ENCODE results near the gene ARHGAP42. TPM values are rescaled to one million over a fixed set of nuclear protein-coding genes. Genes with fewer than 3 reads are reported as not detected.
A peak's percentile ranks its signal among the peaks of the same experiment; 100 is the strongest.

The ARHGAP42 gene
- total RNA-seq, 1 experiment from 2014 or later: 8.0 TPM

DNA sequence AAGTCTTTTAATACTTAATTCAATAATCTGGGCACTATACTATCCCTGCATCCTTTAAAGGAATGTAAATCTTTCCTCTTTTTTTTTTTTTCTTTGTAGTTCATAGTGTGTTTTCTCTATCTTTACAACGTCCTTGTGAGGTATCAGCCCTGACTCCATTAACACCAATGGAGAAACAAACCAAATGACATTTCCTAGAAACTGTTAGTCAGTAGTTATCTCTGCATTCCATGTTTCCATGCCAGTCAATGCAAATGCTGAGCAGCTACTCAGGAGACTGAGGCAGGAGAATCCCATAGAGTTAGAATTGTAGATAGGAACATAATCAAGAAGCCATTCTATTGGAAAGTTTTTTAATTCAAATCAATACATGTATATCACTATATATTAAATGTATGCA lies 182.2 kb downstream of the ARHGAP42 start:
- DNase-seq (ENCODE audit: low spot score): no peak
- Histone ChIP-seq H3K27ac (ENCODE audit: low read depth, low read length, poor library complexity, severe bottlenecking) (no peak overlapping the region), H3K4me1 (ENCODE audit: insufficient read depth, low read length, poor library complexity, severe bottlenecking) (peaks cover 7% of the 10 kb centered on the region), H3K9me3 (ENCODE audit: low read depth, low read length, poor library complexity, severe bottlenecking) (no peaks in the 10 kb centered on the region), H3K36me3 (ENCODE audit: insufficient read depth, low read length, poor library complexity, severe bottlenecking) (no peaks in the 10 kb centered on the region), H3K4me3 (ENCODE audit: low read depth, low read length, poor library complexity, severe bottlenecking) (no peak overlapping the region), H3K27me3 (replicated peaks; ENCODE audit: insufficient read depth, low read depth, low read length, poor library complexity) (no peaks in the 10 kb centered on the region)
- ChIA-PET POLR2A (ENCODE audit: low non-redundant PET) (no interaction called here), CTCF (no interaction called here)
- no TSS peak for BruUV-seq (replicated peaks)
- intact Hi-C loops (cut with micrococcal nuclease; ENCODE audit: unreplicated experiment): no loop called here
- TF ChIP-seq EZH2 (IDR thresholded peaks at IDR 0.05; ENCODE audit: borderline replicate concordance, low read depth, low read length, poor library complexity, severe bottlenecking) (no peak), CTCF (conservative IDR thresholded peaks at IDR 0.05; ENCODE audit: low read depth, low read length) (no peak)

- no peak for DNase-seq (ENCODE audit: low spot score)
- H3K4me3 ChIP-seq (ENCODE audit: low read depth, low read length, poor library complexity, severe bottlenecking): no peak overlapping the region
- CTCF ChIA-PET: no interaction called here
- BruUV-seq (replicated peaks): no TSS peak
- TF ChIP-seq CTCF (conservative IDR thresholded peaks at IDR 0.05; ENCODE audit: low read depth, low read length) (no peak), EZH2 (IDR thresholded peaks at IDR 0.05; ENCODE audit: borderline replicate concordance, low read depth, low read length, poor library complexity, severe bottlenecking) (no peak)
- no peak overlapping the region for H3K27ac ChIP-seq (ENCODE audit: low read depth, low read length, poor library complexity, severe bottlenecking)
- intact Hi-C loops (cut with micrococcal nuclease; ENCODE audit: unreplicated experiment): no loop called here
- H3K9me3 ChIP-seq (ENCODE audit: low read depth, low read length, poor library complexity, severe bottlenecking): no peaks in the 10 kb centered on the region
- H3K27me3 ChIP-seq (replicated peaks; ENCODE audit: insufficient read depth, low read depth, low read length, poor library complexity): no peaks in the 10 kb centered on the region
- POLR2A ChIA-PET (ENCODE audit: low non-redundant PET): no interaction called here
- H3K4me1 ChIP-seq (ENCODE audit: insufficient read depth, low read length, poor library complexity, severe bottlenecking): peaks cover 7% of the 10 kb centered on the region
- H3K36me3 ChIP-seq (ENCODE audit: insufficient read depth, low read length, poor library complexity, severe bottlenecking): no peaks in the 10 kb centered on the region
Observed at GRCh38 chr11:100870138-100870537, 183.1 kb downstream of the ARHGAP42 start.

- Histone ChIP-seq H3K9me3 (ENCODE audit: low read depth, low read length, poor library complexity, severe bottlenecking) (no peaks in the 10 kb centered on the region), H3K27me3 (replicated peaks; ENCODE audit: insufficient read depth, low read depth, low read length, poor library complexity) (no peaks in the 10 kb centered on the region), H3K36me3 (ENCODE audit: insufficient read depth, low read length, poor library complexity, severe bottlenecking) (no peaks in the 10 kb centered on the region), H3K4me3 (ENCODE audit: low read depth, low read length, poor library complexity, severe bottlenecking) (no peak overlapping the region), H3K4me1 (ENCODE audit: insufficient read depth, low read length, poor library complexity, severe bottlenecking) (peaks cover 21% of the 10 kb centered on the region), H3K27ac (ENCODE audit: low read depth, low read length, poor library complexity, severe bottlenecking) (no peak overlapping the region)
- TF ChIP-seq CTCF (conservative IDR thresholded peaks at IDR 0.05; ENCODE audit: low read depth, low read length): no peak
- TF ChIP-seq EZH2 (IDR thresholded peaks at IDR 0.05; ENCODE audit: borderline replicate concordance, low read depth, low read length, poor library complexity, severe bottlenecking): no peak
- ChIA-PET POLR2A (ENCODE audit: low non-redundant PET) (no interaction called here), CTCF (no interaction called here)
- DNase-seq (ENCODE audit: low spot score): peak; percentile 53
- intact Hi-C loops (cut with micrococcal nuclease; ENCODE audit: unreplicated experiment): no loop called here
- no TSS peak for BruUV-seq (replicated peaks)
Observed at GRCh38 chr11:100872951-100873740, 186.1 kb downstream of the ARHGAP42 start.

All from A673 (cell line).